GM19324 (cell line): ENCODE results near the gene TOM1.
A peak's percentile ranks its signal among the peaks of the same experiment; 100 is the strongest.

Source experiments
- ATAC-seq: cut with Tn5 transposase; IDR thresholded peaks from one replicate; pipeline ENCODE4 v1.9.1; 2021; ENCODE audit warnings: mild to moderate bottlenecking, moderate library complexity; ENCODE audit not compliant: unreplicated experiment, low FRiP score

TOM1 gene

GRCh38 chr22:35299673-35300499 is at the start of gene TOM1:
TSS of gene TOM1 (plus strand) at chr22:35299894. CDS start at chr22:35299929, 35 bp downstream.
- ATAC-seq: peak; percentile 95

GRCh38 chr22:35250156-35250555 is 49.5 kb upstream of the TOM1 start:
- no peak for ATAC-seq

- ATAC-seq: no peak
Observed at GRCh38 chr22:35253946-35254345, 45.7 kb upstream of the TOM1 start.

- ATAC-seq: peak; percentile 16
Observed at GRCh38 chr22:35257002-35257320, 42.7 kb upstream of the TOM1 start.

GRCh38 chr22:35257321-35258190 is 42.1 kb upstream of the TOM1 start, which contains the start of gene HMGXB4:
TSS of gene HMGXB4 (plus strand) at chr22:35257493. CDS start at chr22:35262391, 4,898 bp downstream.
- peak; percentile 90 for ATAC-seq

- ATAC-seq: no peak
Observed at GRCh38 chr22:35258191-35258988, 41.3 kb upstream of the TOM1 start.

- no peak for ATAC-seq
Observed at GRCh38 chr22:35264986-35265385, 34.7 kb upstream of the TOM1 start.

- ATAC-seq: no peak
Observed at GRCh38 chr22:35266277-35266676, 33.4 kb upstream of the TOM1 start.

- ATAC-seq: no peak
Observed at GRCh38 chr22:35269630-35270029, 30.1 kb upstream of the TOM1 start.

- no peak for ATAC-seq
Observed at GRCh38 chr22:35274154-35274871, 25.4 kb upstream of the TOM1 start.

GRCh38 chr22:35275580-35275979 is 24.1 kb upstream of the TOM1 start:
- no peak for ATAC-seq

GRCh38 chr22:35276019-35276418 is 23.7 kb upstream of the TOM1 start:
- no peak for ATAC-seq

GRCh38 chr22:35288116-35288515 is 11.6 kb upstream of the TOM1 start:
- ATAC-seq: no peak

GRCh38 chr22:35292786-35293185 is 6.9 kb upstream of the TOM1 start:
- ATAC-seq: no peak

GRCh38 chr22:35296051-35296450 is 3.6 kb upstream of the TOM1 start:
- no peak for ATAC-seq

GRCh38 chr22:35299217-35299672 is 449 bp upstream of the TOM1 start:
- ATAC-seq: no peak

- no peak for ATAC-seq
Observed at GRCh38 chr22:35301372-35301874, 1.7 kb downstream of the TOM1 start.

- no peak for ATAC-seq
Observed at GRCh38 chr22:35303029-35303624, 3.4 kb downstream of the TOM1 start.

GRCh38 chr22:35305525-35306070 is 5.9 kb downstream of the TOM1 start:
- ATAC-seq: no peak
